ENCODE data around the gene PDGFC. TPM values are rescaled to one million over a fixed set of nuclear protein-coding genes. Genes with fewer than 3 reads are reported as not detected.

Gene PDGFC
- polyA plus RNA-seq, 1 donor from 2014 or later, result 3.8 TPM

DNA sequence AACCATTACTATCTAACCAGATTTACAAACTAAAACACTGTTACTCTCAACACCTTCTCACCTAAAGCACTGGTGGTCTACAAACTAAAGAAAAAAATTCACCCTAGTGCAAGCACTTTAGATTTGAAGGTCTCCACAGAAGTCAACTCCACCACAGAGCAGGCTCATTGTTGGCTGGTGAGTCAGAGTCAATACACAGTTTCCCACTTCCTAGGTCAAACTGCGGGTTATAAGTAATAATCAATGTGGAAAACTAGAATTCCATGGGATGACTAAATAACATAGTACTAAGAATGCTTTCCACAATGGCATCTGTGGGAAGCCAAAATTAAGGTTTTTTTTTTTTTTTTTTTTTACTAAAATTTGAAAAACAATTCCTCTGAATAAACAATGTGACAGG is 191.8 kb downstream of the PDGFC start:
- Histone ChIP-seq H3K9ac (ENCODE audit: low read length) (no peak overlapping the region), H3K9me2 (ENCODE audit: insufficient read depth, low read length) (no peaks in the 10 kb centered on the region), H3K9me3 (ENCODE audit: low read length) (no peaks in the 10 kb centered on the region), H3K27ac (ENCODE audit: low read length) (no peak overlapping the region), H3K36me3 (ENCODE audit: insufficient read depth, low read length) (no peaks in the 10 kb centered on the region), H2AFZ (ENCODE audit: low read depth, low read length) (no peak overlapping the region), H4K20me1 (ENCODE audit: insufficient read depth) (no peaks in the 10 kb centered on the region), H3K4me2 (ENCODE audit: low read length) (no peak overlapping the region), H3K4me3 (ENCODE audit: low read length) (no peak overlapping the region), H3K27me3 (ENCODE audit: insufficient read depth, low read depth, low read length) (no peaks in the 10 kb centered on the region), H3K79me2 (replicated peaks; ENCODE audit: insufficient read depth, low read length) (no peaks in the 10 kb centered on the region), H3F3A (ENCODE audit: insufficient read depth, low read length, poor library complexity, severe bottlenecking) (no peaks in the 10 kb centered on the region)
- TF ChIP-seq CTCF (IDR thresholded peaks at IDR 0.05; ENCODE audit: poor library complexity, severe bottlenecking) (no peak), POLR2AphosphoS5 (IDR thresholded peaks at IDR 0.05) (no peak)

DNA sequence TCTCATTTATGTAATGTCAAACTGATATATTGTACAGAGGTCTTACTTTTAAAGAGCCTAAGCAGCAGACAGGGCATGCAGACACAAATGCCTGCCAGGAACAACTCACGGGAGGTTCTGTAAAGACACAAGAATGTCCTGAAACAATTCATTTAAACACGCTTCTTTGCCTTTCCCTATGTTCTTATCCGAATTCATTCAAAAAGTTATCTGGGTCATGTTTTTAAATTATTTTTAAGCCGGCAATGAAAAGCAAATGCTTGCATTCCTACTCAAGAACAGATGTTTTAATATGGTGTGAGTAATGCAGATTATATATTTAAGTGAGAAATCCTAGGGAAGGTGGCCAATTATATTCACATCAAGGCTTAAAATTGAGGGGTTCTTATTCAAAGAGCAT is 192.6 kb downstream of the PDGFC start:
- no peaks in the 10 kb centered on the region for H3K9me2 ChIP-seq (ENCODE audit: insufficient read depth, low read length)
- no peak overlapping the region for H3K27ac ChIP-seq (ENCODE audit: low read length)
- no peaks in the 10 kb centered on the region for H3K79me2 ChIP-seq (replicated peaks; ENCODE audit: insufficient read depth, low read length)
- TF ChIP-seq RAD21 (conservative IDR thresholded peaks at IDR 0.05), result no peak
- no peak for TF ChIP-seq EP300 (conservative IDR thresholded peaks at IDR 0.05; ENCODE audit: poor library complexity, severe bottlenecking)
- TF ChIP-seq CTCF (IDR thresholded peaks at IDR 0.05; ENCODE audit: poor library complexity, severe bottlenecking), result no peak
- TF ChIP-seq SMC3 (conservative IDR thresholded peaks at IDR 0.05; ENCODE audit: poor library complexity), result no peak
- no peak for TF ChIP-seq POLR2AphosphoS5 (IDR thresholded peaks at IDR 0.05)
- TF ChIP-seq TAF1 (IDR thresholded peaks at IDR 0.05; ENCODE audit: low read depth), result no peak
- no peak for TF ChIP-seq MXI1 (conservative IDR thresholded peaks at IDR 0.05; ENCODE audit: poor library complexity, severe bottlenecking)
- TF ChIP-seq, protein P1, sequence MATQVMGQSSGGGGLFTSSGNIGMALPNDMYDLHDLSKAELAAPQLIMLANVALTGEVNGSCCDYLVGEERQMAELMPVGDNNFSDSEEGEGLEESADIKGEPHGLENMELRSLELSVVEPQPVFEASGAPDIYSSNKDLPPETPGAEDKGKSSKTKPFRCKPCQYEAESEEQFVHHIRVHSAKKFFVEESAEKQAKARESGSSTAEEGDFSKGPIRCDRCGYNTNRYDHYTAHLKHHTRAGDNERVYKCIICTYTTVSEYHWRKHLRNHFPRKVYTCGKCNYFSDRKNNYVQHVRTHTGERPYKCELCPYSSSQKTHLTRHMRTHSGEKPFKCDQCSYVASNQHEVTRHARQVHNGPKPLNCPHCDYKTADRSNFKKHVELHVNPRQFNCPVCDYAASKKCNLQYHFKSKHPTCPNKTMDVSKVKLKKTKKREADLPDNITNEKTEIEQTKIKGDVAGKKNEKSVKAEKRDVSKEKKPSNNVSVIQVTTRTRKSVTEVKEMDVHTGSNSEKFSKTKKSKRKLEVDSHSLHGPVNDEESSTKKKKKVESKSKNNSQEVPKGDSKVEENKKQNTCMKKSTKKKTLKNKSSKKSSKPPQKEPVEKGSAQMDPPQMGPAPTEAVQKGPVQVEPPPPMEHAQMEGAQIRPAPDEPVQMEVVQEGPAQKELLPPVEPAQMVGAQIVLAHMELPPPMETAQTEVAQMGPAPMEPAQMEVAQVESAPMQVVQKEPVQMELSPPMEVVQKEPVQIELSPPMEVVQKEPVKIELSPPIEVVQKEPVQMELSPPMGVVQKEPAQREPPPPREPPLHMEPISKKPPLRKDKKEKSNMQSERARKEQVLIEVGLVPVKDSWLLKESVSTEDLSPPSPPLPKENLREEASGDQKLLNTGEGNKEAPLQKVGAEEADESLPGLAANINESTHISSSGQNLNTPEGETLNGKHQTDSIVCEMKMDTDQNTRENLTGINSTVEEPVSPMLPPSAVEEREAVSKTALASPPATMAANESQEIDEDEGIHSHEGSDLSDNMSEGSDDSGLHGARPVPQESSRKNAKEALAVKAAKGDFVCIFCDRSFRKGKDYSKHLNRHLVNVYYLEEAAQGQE (IDR thresholded peaks at IDR 0.05; ENCODE audit: borderline replicate concordance), result no peak
- TF ChIP-seq EZH2 (IDR thresholded peaks at IDR 0.05; ENCODE audit: borderline replicate concordance, insufficient read depth, low read length, poor library complexity, severe bottlenecking), result no peak
- H3K9me3 ChIP-seq (ENCODE audit: low read length), result no peaks in the 10 kb centered on the region
- H3K4me3 ChIP-seq (ENCODE audit: low read length), result no peak overlapping the region
- H3K36me3 ChIP-seq (ENCODE audit: insufficient read depth, low read length), result no peaks in the 10 kb centered on the region
- no peak overlapping the region for H2AFZ ChIP-seq (ENCODE audit: low read depth, low read length)
- no peaks in the 10 kb centered on the region for H4K20me1 ChIP-seq (ENCODE audit: insufficient read depth)
- no peak overlapping the region for H3K4me2 ChIP-seq (ENCODE audit: low read length)
- H3F3A ChIP-seq (ENCODE audit: insufficient read depth, low read length, poor library complexity, severe bottlenecking), result no peaks in the 10 kb centered on the region
- H3K9ac ChIP-seq (ENCODE audit: low read length), result no peak overlapping the region
- H3K27me3 ChIP-seq (ENCODE audit: insufficient read depth, low read depth, low read length), result no peaks in the 10 kb centered on the region
